CD14-positive monocyte (primary cell): ENCODE data around the gene YRDC. TPM values are rescaled to one million over a fixed set of nuclear protein-coding genes. Genes with fewer than 3 reads are reported as not detected.
A peak's percentile ranks its signal among the peaks of the same experiment; 100 is the strongest.

Experiments
- DNase-seq, 3 donors: peaks; one replicate each; pipeline ENCODE4 v3.0.0-alpha.2; 2011 to 2022
- H2AFZ ChIP-seq: 2 replicates; pipeline ENCODE4 v1.6.0; 2012; ENCODE audit warnings: mild to moderate bottlenecking, low read depth, low read length, inconsistent platforms; ENCODE audit not compliant: insufficient read depth, poor library complexity, severe bottlenecking
- H3K27ac ChIP-seq, 2 donors: 1 replicate in 1 of 2; 2 replicates in 1 of 2; pipeline ENCODE4 v1.5.1; 2012 to 2013; ENCODE audit warnings: low read length in 2 of 2, control low read depth in 1 of 2, inconsistent platforms in 1 of 2, low read depth in 1 of 2, mild to moderate bottlenecking in 1 of 2
- H3K27me3 ChIP-seq, 2 donors: one replicate each; pipeline versions ENCODE4 v1.6.0 to v1.6.1; 2011 to 2013; ENCODE audit warnings: low read length in 2 of 2; ENCODE audit not compliant: control insufficient read depth in 2 of 2, insufficient read depth in 2 of 2
- H3K36me3 ChIP-seq, 2 donors: replicated peaks in 1 of 2; 1 replicate in 1 of 2; 2 replicates in 1 of 2; pipeline versions ENCODE4 v1.5.1 to v1.6.1; 2012 to 2013; ENCODE audit warnings: low read length in 2 of 2, control low read depth in 1 of 2, inconsistent platforms in 1 of 2, mild to moderate bottlenecking in 1 of 2; ENCODE audit not compliant: insufficient read depth in 2 of 2, control insufficient read depth in 1 of 2
- H3K4me1 ChIP-seq, 2 donors: 1 replicate in 1 of 2; 2 replicates in 1 of 2; pipeline versions ENCODE4 v1.5.1 to v1.6.1; 2012 to 2013; ENCODE audit warnings: low read length in 2 of 2, control low read depth in 1 of 2, inconsistent platforms in 1 of 2, mild to moderate bottlenecking in 1 of 2, moderate library complexity in 1 of 2; ENCODE audit not compliant: insufficient read depth in 2 of 2, control insufficient read depth in 1 of 2
- H3K4me2 ChIP-seq: replicated peaks from 2 replicates; pipeline ENCODE3; 2012; ENCODE audit warnings: low read length, moderate library complexity, mild to moderate bottlenecking; ENCODE audit not compliant: poor library complexity, severe bottlenecking; ENCODE audit errors: extremely low read depth
- H3K4me3 ChIP-seq, 3 experiments: fragments of 200-600 bp in 1 of 3; sonication (generic) in 1 of 3; replicated peaks in 1 of 3; 1 replicate in 2 of 3; 2 replicates in 1 of 3; pipeline ENCODE4 v1.5.1; 2011 to 2013; ENCODE audit warnings: low read length in 3 of 3, mild to moderate bottlenecking in 3 of 3, control low read depth in 2 of 3, low read depth in 2 of 3, inconsistent platforms in 1 of 3, moderate library complexity in 1 of 3
- H3K79me2 ChIP-seq: 2 replicates; pipeline ENCODE4 v1.6.0; 2012; ENCODE audit warnings: mild to moderate bottlenecking, control low read depth, inconsistent platforms, low read length, moderate library complexity; ENCODE audit not compliant: insufficient read depth
- H3K9ac ChIP-seq: 2 replicates; pipeline ENCODE4 v1.6.0; 2017; ENCODE audit warnings: low read length, mild to moderate bottlenecking; ENCODE audit not compliant: insufficient read depth, poor library complexity, severe bottlenecking
- H3K9me3 ChIP-seq, 2 donors: replicated peaks in 1 of 2; 1 replicate in 1 of 2; 2 replicates in 1 of 2; pipeline versions ENCODE4 v1.5.1 to v1.6.1; 2012 to 2013; ENCODE audit warnings: low read length in 2 of 2, control low read depth in 1 of 2; ENCODE audit not compliant: control insufficient read depth in 1 of 2, insufficient read depth in 1 of 2
- H4K20me1 ChIP-seq: 2 replicates; pipeline ENCODE4 v1.6.0; 2012; ENCODE audit warnings: mild to moderate bottlenecking, low read length, control low read depth, moderate library complexity; ENCODE audit not compliant: insufficient read depth
- H3K27ac Mint-ChIP-seq, 7 donors: one replicate each; pipeline ENCODE4 v1.8.0; 2020; ENCODE audit warnings: mild to moderate bottlenecking in 7 of 7, mixed read lengths in 7 of 7, moderate library complexity in 6 of 7, inconsistent platforms in 2 of 7
- H3K27me3 Mint-ChIP-seq, 3 donors: one replicate each; pipeline ENCODE4 v1.8.0; 2021 to 2022; ENCODE audit warnings: low read depth in 3 of 3, mild to moderate bottlenecking in 3 of 3, mixed read lengths in 3 of 3, moderate library complexity in 3 of 3, inconsistent platforms in 1 of 3
- H3K36me3 Mint-ChIP-seq, 2 donors: one replicate each; pipeline ENCODE4 v1.8.0; 2020; ENCODE audit warnings: mixed read lengths in 2 of 2, inconsistent platforms in 1 of 2, mild to moderate bottlenecking in 1 of 2
- H3K4me1 Mint-ChIP-seq: one replicate; pipeline ENCODE4 v1.8.0; 2020; ENCODE audit warnings: mild to moderate bottlenecking, mixed read lengths
- H3K4me3 Mint-ChIP-seq, 2 donors: one replicate each; pipeline ENCODE4 v1.8.0; 2020; ENCODE audit warnings: mild to moderate bottlenecking in 2 of 2, mixed read lengths in 2 of 2, moderate library complexity in 1 of 2
- H3K9me3 Mint-ChIP-seq, 7 donors: one replicate each; pipeline ENCODE4 v1.8.0; 2020 to 2022; ENCODE audit warnings: mixed read lengths in 7 of 7, mild to moderate bottlenecking in 6 of 7, moderate library complexity in 6 of 7, inconsistent platforms in 2 of 7
- CTCF ChIP-seq: fragments of 200-600 bp; IDR thresholded peaks from one replicate; pipeline ENCODE4 v1.8.0; 2022; ENCODE audit warnings: antibody characterized with exemption, mild to moderate bottlenecking
- whole genome bisulfite sequencing: methylation state at CpG from one replicate; pipeline ENCODE4 v1.1.5; 2013; ENCODE audit warnings: missing lambda C conversion rate; ENCODE audit not compliant: insufficient coverage; 5-methylcytosine and 5-hydroxymethylcytosine counted together
- intact Hi-C, 2 donors: fragments of 100-400 bp; cut with micrococcal nuclease; formaldehyde crosslinking; loops; one replicate each; pipeline versions ENCODE4 v1.15.0 to v1.15.1; 2023
- polyA plus RNA-seq, 3 donors: library from polyadenylated mRNA; depleted of rRNA in 1 of 3; unstranded in 2 of 3; stranded (reverse) in 1 of 3; fragments of 300-500 nt in 2 of 3; fragments of >200 nt in 1 of 3; fragmentation: Illumina TruSeq in 2 of 3; gene quantifications; 1 replicate in 2 of 3; 2 replicates in 1 of 3; pipeline ENCODE4 v1.2.3, GENCODE V29; 2012 to 2021

YRDC gene
- polyA plus RNA-seq, 3 donors, result 10.4 to 29.6 (median 13.3) TPM

GRCh38 chr1:37853157-37853556 lies 45.1 kb upstream of the YRDC start:
- Mint-ChIP-seq H3K9me3 (no peaks in the 10 kb centered on the region), H3K4me3 (peak overlapping the region in 1 of 2 donors; percentile 8), H3K27me3 (no peaks in the 10 kb centered on the region), H3K27ac (peak overlapping the region in 1 of 7 donors; percentile 77), H3K4me1 (peaks cover 41% of the 10 kb centered on the region), H3K36me3 (peaks cover 34 to 60% of the 10 kb centered on the region in 2 donors)
- peaks cover 14 to 45% of the 10 kb centered on the region in 2 donors for H3K36me3 ChIP-seq
- H2AFZ ChIP-seq, result no peak overlapping the region
- intact Hi-C loops, result loop anchor here in 1 of 2 donors (10.0 kb wide), 1 partner anchor 258 kb away; the partner anchor contains the start of gene GNL2
- no peak for TF ChIP-seq CTCF
- H3K4me1 ChIP-seq, result peaks cover 99 to 100% of the 10 kb centered on the region in 2 donors
- H3K4me3 ChIP-seq, result peak overlapping the region in 1 of 3 experiments; percentile 65
- H3K27me3 ChIP-seq, result no peaks in the 10 kb centered on the region
- no peak for DNase-seq
- H3K79me2 ChIP-seq, result peaks cover 91% of the 10 kb centered on the region
- peak overlapping the region; percentile 67 to 91 for H3K27ac ChIP-seq
- peaks cover 10% of the 10 kb centered on the region for H4K20me1 ChIP-seq
- no peaks in the 10 kb centered on the region for H3K9me3 ChIP-seq
- H3K9ac ChIP-seq, result no peak overlapping the region
- peak overlapping the region; percentile 77 for H3K4me2 ChIP-seq

- Mint-ChIP-seq H3K27me3 (no peaks in the 10 kb centered on the region), H3K36me3 (peaks cover 31 to 59% of the 10 kb centered on the region in 2 donors), H3K4me3 (no peak overlapping the region), H3K27ac (no peak overlapping the region), H3K9me3 (no peaks in the 10 kb centered on the region), H3K4me1 (peaks cover 27% of the 10 kb centered on the region)
- peak; percentile 58 to 82 (median 67) for DNase-seq
- peak overlapping the region; percentile 77 for H3K4me2 ChIP-seq
- no peak for TF ChIP-seq CTCF
- peak overlapping the region in 2 of 3 experiments; percentile 4 to 65 for H3K4me3 ChIP-seq
- peaks cover 6% of the 10 kb centered on the region for H4K20me1 ChIP-seq
- H3K27me3 ChIP-seq, result no peaks in the 10 kb centered on the region
- peaks cover 99 to 100% of the 10 kb centered on the region in 2 donors for H3K4me1 ChIP-seq
- no peaks in the 10 kb centered on the region for H3K9me3 ChIP-seq
- intact Hi-C loops, result loop anchor here in 1 of 2 donors (10.0 kb wide), 1 partner anchor 257 kb away; the partner anchor contains the start of gene GNL2
- H3K27ac ChIP-seq, result peak overlapping the region; percentile 67 to 91
- H3K79me2 ChIP-seq, result peaks cover 91% of the 10 kb centered on the region
- H2AFZ ChIP-seq, result no peak overlapping the region
- peak overlapping the region; percentile 50 for H3K9ac ChIP-seq
- WGBS, result 5% methylated on average over 2 of the region's 2 CpGs
- H3K36me3 ChIP-seq, result peaks cover 7 to 43% of the 10 kb centered on the region in 2 donors
Measured at GRCh38 chr1:37851782-37852210, 43.8 kb upstream of the YRDC start.
